ENCODE data around the gene PDHB.
A peak's percentile ranks its signal among the peaks of the same experiment; 100 is the strongest.

Gene PDHB

DNA sequence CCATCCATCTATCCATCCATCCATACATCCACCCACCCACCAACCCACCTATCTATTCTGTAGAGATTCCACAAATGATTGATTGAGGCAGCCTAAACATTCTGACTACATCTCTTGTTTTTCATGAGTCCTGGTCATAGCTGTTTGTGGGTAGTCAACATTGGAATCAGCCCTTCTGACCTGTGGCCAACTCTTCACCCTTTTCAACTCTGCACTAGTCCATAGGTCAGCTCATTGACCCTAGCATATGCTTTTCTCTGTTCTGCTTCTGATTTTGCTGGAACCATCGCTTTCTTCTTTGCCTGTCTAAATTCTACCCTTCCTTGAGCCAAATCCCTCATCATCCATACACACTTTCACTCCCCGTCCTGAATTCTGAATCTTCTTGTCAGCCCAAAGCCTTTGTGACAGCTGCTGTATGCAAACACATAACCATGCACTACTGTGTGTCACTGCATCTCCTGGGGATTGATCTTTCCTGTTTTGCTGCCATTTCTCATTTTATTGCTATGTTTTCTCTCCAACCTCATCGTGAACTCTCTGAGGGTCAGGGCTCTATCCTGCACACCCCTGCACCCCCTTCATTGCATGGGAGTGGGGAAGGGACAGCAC lies 41.4 kb upstream of the PDHB start:
- TF ChIP-seq, protein P1, sequence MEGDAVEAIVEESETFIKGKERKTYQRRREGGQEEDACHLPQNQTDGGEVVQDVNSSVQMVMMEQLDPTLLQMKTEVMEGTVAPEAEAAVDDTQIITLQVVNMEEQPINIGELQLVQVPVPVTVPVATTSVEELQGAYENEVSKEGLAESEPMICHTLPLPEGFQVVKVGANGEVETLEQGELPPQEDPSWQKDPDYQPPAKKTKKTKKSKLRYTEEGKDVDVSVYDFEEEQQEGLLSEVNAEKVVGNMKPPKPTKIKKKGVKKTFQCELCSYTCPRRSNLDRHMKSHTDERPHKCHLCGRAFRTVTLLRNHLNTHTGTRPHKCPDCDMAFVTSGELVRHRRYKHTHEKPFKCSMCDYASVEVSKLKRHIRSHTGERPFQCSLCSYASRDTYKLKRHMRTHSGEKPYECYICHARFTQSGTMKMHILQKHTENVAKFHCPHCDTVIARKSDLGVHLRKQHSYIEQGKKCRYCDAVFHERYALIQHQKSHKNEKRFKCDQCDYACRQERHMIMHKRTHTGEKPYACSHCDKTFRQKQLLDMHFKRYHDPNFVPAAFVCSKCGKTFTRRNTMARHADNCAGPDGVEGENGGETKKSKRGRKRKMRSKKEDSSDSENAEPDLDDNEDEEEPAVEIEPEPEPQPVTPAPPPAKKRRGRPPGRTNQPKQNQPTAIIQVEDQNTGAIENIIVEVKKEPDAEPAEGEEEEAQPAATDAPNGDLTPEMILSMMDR (IDR thresholded peaks at IDR 0.05): no peak
- no peak overlapping the region for H3K27ac ChIP-seq

DNA sequence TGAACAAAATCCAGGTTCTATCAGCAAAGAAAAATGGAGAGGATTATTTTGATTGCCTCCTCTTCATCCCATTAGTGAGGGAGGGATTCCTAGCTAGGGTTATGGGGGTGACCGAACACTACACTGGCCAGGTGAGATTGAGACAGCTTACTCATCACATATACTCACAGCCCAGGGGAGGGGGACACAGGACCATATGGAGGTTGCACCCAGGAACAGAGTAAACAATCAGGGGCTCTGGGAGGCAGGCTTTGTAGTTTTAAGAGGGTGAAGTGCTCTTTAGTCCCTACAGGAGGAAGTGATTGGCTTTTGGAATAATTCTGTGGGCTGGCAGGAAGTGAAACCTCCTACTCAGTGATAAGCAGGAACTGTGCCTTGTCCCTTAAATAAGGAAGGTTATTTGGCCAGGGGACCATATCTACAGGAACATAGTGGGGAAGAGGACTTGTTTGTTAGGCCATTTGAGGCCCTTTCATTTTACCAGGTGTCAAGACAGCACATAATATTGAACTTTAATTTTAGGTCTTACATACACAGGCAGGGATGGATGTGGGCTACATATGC lies 40.8 kb upstream of the PDHB start:
- H3K9me3 ChIP-seq (ENCODE audit: control insufficient read depth, low read length): no peaks in the 10 kb centered on the region
- no peaks in the 10 kb centered on the region for H3K36me3 ChIP-seq (ENCODE audit: control insufficient read depth, insufficient read depth, low read length)
- H3K79me2 ChIP-seq: no peaks in the 10 kb centered on the region
- H3K4me1 ChIP-seq: peaks cover 4% of the 10 kb centered on the region
- H3K9ac ChIP-seq: no peak overlapping the region
- H2AFZ ChIP-seq: no peak overlapping the region
- H3K27ac ChIP-seq: no peak overlapping the region
- H3K27me3 ChIP-seq (ENCODE audit: control insufficient read depth, insufficient read depth, low read length): no peaks in the 10 kb centered on the region
- H3K4me2 ChIP-seq (ENCODE audit: low read length): no peak overlapping the region
- H3K4me3 ChIP-seq (ENCODE audit: low read depth, low read length): no peak overlapping the region
- TF ChIP-seq, protein P1 (IDR thresholded peaks at IDR 0.05): no peak

More for the DNA sequence above, 41.4 kb upstream of the PDHB start:
- no peaks in the 10 kb centered on the region for H3K79me2 ChIP-seq
- H3K9me3 ChIP-seq (ENCODE audit: control insufficient read depth, low read length): no peaks in the 10 kb centered on the region
- H3K9ac ChIP-seq: no peak overlapping the region
- H3K4me2 ChIP-seq (ENCODE audit: low read length): no peak overlapping the region
- H3K27me3 ChIP-seq (ENCODE audit: control insufficient read depth, insufficient read depth, low read length): no peaks in the 10 kb centered on the region
- H3K4me3 ChIP-seq (ENCODE audit: low read depth, low read length): no peak overlapping the region
- no peak overlapping the region for H2AFZ ChIP-seq
- no peaks in the 10 kb centered on the region for H3K36me3 ChIP-seq (ENCODE audit: control insufficient read depth, insufficient read depth, low read length)
- peaks cover 4% of the 10 kb centered on the region for H3K4me1 ChIP-seq

- no peak overlapping the region for H2AFZ ChIP-seq
- TF ChIP-seq, protein P1 (IDR thresholded peaks at IDR 0.05): no peak
These were observed 39.6 kb upstream of the PDHB start for GRCh38 chr3:58473275-58473674.

DNA sequence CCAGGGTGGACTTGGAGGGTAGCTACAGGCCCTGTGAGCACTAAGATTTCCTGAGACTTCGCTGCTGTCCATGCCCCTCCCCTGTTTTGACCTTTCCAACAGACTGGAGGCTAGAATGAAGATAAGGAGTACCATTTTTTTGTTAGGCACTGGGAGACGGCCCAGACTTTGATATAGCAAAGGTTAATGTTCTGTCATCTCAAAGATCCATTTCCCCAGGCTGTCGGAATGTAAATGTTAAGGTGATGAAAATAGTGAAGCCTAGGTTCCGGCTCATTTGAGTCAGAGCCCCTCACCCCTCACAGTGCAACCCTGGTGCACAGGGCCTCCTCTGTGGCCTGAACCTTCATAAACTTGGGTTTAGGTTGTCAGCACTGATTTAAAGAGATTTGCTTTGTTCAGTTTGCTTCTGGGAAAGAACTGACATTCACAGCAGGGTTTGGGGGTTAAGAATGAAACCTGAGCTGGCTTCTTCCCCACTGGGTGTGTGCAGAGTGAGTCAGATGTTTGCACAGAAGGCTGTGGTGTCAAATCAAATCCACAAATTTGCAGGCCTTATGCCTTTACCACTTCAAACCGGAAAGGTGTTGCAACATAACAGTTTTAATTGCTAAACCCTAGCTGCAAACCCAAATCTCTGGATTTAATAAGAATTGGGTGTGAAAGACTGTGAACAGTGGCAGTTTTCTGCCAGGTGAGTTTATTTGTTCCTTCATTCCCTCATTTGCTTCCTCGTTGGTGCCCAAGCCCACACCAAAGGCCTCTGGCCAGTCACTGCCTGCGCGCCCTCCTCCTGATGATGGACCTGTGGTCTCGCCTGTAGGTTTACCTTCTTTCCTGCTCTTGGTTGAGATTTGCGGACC lies 37.6 kb upstream of the PDHB start:
- H3K4me1 ChIP-seq: peaks cover 4% of the 10 kb centered on the region
- H3K36me3 ChIP-seq (ENCODE audit: control insufficient read depth, insufficient read depth, low read length): no peaks in the 10 kb centered on the region
- no peak overlapping the region for H3K9ac ChIP-seq
- H3K4me3 ChIP-seq (ENCODE audit: low read depth, low read length): no peak overlapping the region
- TF ChIP-seq, protein P1 (IDR thresholded peaks at IDR 0.05): no peak
- H3K27ac ChIP-seq: no peak overlapping the region
- no peaks in the 10 kb centered on the region for H3K79me2 ChIP-seq
- no peaks in the 10 kb centered on the region for H3K9me3 ChIP-seq (ENCODE audit: control insufficient read depth, low read length)
- H3K4me2 ChIP-seq (ENCODE audit: low read length): no peak overlapping the region
- H3K27me3 ChIP-seq (ENCODE audit: control insufficient read depth, insufficient read depth, low read length): no peaks in the 10 kb centered on the region
- peak overlapping the region; percentile 52 for H2AFZ ChIP-seq

More at GRCh38 chr3:58473275-58473674, 39.6 kb upstream of the PDHB start:
- Histone ChIP-seq H3K27me3 (ENCODE audit: control insufficient read depth, insufficient read depth, low read length) (no peaks in the 10 kb centered on the region), H3K4me3 (ENCODE audit: low read depth, low read length) (no peak overlapping the region), H3K36me3 (ENCODE audit: control insufficient read depth, insufficient read depth, low read length) (no peaks in the 10 kb centered on the region), H3K9me3 (ENCODE audit: control insufficient read depth, low read length) (no peaks in the 10 kb centered on the region), H3K9ac (no peak overlapping the region), H3K4me2 (ENCODE audit: low read length) (no peak overlapping the region), H3K27ac (no peak overlapping the region), H3K79me2 (no peaks in the 10 kb centered on the region), H3K4me1 (peaks cover 4% of the 10 kb centered on the region)

All from parathyroid adenoma (tissue), 2 donors.